GM12878 (cell line): ENCODE results near the gene FANCC. TPM values are rescaled to one million over a fixed set of nuclear protein-coding genes. Genes with fewer than 3 reads are reported as not detected.

ENCODE experiments used
- ATAC-seq: fragments of 200-7000 bp; cut with Tn5 transposase; 3 replicates; pipeline ENCODE4 v1.9.1; 2020; ENCODE audit warnings: mild to moderate bottlenecking, moderate library complexity
- BruUV-seq: library from RNA; stranded (reverse); fragments of 400-500 nt; replicated peaks from 2 replicates; lab custom pipeline; 2021; lab: Mats Ljungman, UMichigan
- CTCF ChIA-PET: fragments of 300-600 bp; sonication (Branson Sonifier 250); formaldehyde crosslinking; extraction: SDS; loops from one replicate; lab custom pipeline; 2021; ENCODE audit warnings: inconsistent platforms; lab: Yijun Ruan, JAX
- POLR2A ChIA-PET: fragments of 350-600 bp; formaldehyde crosslinking; extraction: SDS; loops from one replicate; lab custom pipeline; 2021; ENCODE audit warnings: inconsistent platforms; lab: Charles Lee
- RAD21 ChIA-PET: fragments of 300-600 bp; sonication (Branson Sonifier 250); formaldehyde crosslinking; loops from one replicate; lab custom pipeline; 2023; ENCODE audit warnings: antibody characterized with exemption; ENCODE audit not compliant: unreplicated experiment; lab: Charles Lee
- SMC1A ChIA-PET: fragments of 300-600 bp; sonication (Branson Sonifier 250); formaldehyde crosslinking; loops from one replicate; lab custom pipeline; 2023; ENCODE audit not compliant: unreplicated experiment, uncharacterized antibody; lab: Charles Lee
- DNase-seq: peaks from one replicate; pipeline ENCODE4 v3.0.0-alpha.2; 2011; ENCODE audit warnings: low read depth, low spot score
- FAIRE-seq: peaks from 3 replicates; lab custom pipeline; 2011; peaks lifted over from hg19 to GRCh38; lab: Jason Lieb, UNC
- H2AFZ ChIP-seq: 2 replicates; pipeline ENCODE4 v1.6.0; 2011; ENCODE audit warnings: low read depth, low read length, control low read depth; ENCODE audit not compliant: control insufficient read depth
- H3K27ac ChIP-seq: 2 replicates; pipeline ENCODE4 v1.5.1; 2011; ENCODE audit warnings: control low read depth; ENCODE audit not compliant: control insufficient read depth, insufficient read depth
- H3K27me3 ChIP-seq, 2 experiments: replicated peaks in 1 of 2; 2 replicates each; pipeline versions ENCODE4 v1.6.0 to v1.6.1; 2011; ENCODE audit warnings: low read length in 1 of 2; ENCODE audit not compliant: control insufficient read depth in 2 of 2, insufficient read depth in 2 of 2
- H3K36me3 ChIP-seq, 2 experiments: 2 replicates each; pipeline ENCODE4 v1.5.1; 2011; ENCODE audit warnings: low read length in 1 of 2; ENCODE audit not compliant: control insufficient read depth in 2 of 2, insufficient read depth in 2 of 2
- H3K4me1 ChIP-seq: 2 replicates; pipeline ENCODE4 v1.6.1; 2011; ENCODE audit warnings: mild to moderate bottlenecking, low read length, moderate library complexity, mixed read lengths; ENCODE audit not compliant: control insufficient read depth, insufficient read depth
- H3K4me2 ChIP-seq: 2 replicates; pipeline ENCODE4 v1.6.0; 2011; ENCODE audit warnings: control low read depth; ENCODE audit not compliant: control insufficient read depth, insufficient read depth
- H3K4me3 ChIP-seq: fragments of 200-600 bp; sonication (generic); 2 replicates; pipeline ENCODE4 v1.5.1; 2016
- H3K79me2 ChIP-seq: 2 replicates; pipeline ENCODE4 v1.6.0; 2011; ENCODE audit warnings: low read length; ENCODE audit not compliant: control insufficient read depth, insufficient read depth
- H3K9ac ChIP-seq: 2 replicates; pipeline ENCODE4 v1.8.0; 2011; ENCODE audit warnings: low read length, control low read depth, mixed read lengths; ENCODE audit not compliant: control insufficient read depth, insufficient read depth
- H3K9me3 ChIP-seq: replicated peaks from 3 replicates; pipeline ENCODE4 v1.5.1; 2011; ENCODE audit warnings: mild to moderate bottlenecking, low read length; ENCODE audit not compliant: control insufficient read depth, insufficient read depth
- H4K20me1 ChIP-seq: 2 replicates; pipeline ENCODE4 v1.6.0; 2011; ENCODE audit not compliant: control insufficient read depth, insufficient read depth
- BHLHE40 ChIP-seq, 2 experiments: fragments of 450-650 bp in 1 of 2; IDR thresholded peaks; 2 replicates each; pipeline ENCODE4 v1.6.1; 2011 to 2017; ENCODE audit warnings: low read depth in 2 of 2, borderline replicate concordance in 1 of 2, improper control_type of control experiment in 1 of 2, low read length in 1 of 2, mild to moderate bottlenecking in 1 of 2
- BRCA1 ChIP-seq: IDR thresholded peaks from 2 replicates; pipeline ENCODE4 v1.6.1; 2011; ENCODE audit warnings: low read depth, low read length, improper control_type of control experiment
- CBX5 ChIP-seq: sonication (generic); IDR thresholded peaks from 2 replicates; pipeline ENCODE4 v1.6.1; 2016; ENCODE audit warnings: low read depth, moderate library complexity, mild to moderate bottlenecking, inconsistent platforms
- FOXK2 ChIP-seq: fragments of 450-650 bp; IDR thresholded peaks from 2 replicates; pipeline ENCODE4 v1.6.1; 2017; ENCODE audit warnings: mild to moderate bottlenecking, moderate library complexity
- JUND ChIP-seq: IDR thresholded peaks from 2 replicates; pipeline ENCODE4 v1.6.1; 2012; ENCODE audit warnings: low read depth, mild to moderate bottlenecking, low read length, improper control_type of control experiment, moderate library complexity
- KAT2A ChIP-seq: conservative IDR thresholded peaks from 2 replicates; pipeline ENCODE4 v1.6.1; 2011; ENCODE audit warnings: low read depth, low read length; ENCODE audit not compliant: control insufficient read depth
- MEF2A ChIP-seq: IDR thresholded peaks from 2 replicates; pipeline ENCODE4 v1.6.1; 2011; ENCODE audit warnings: low read depth, mild to moderate bottlenecking, low read length, moderate library complexity; ENCODE audit not compliant: insufficient read depth
- MEF2B ChIP-seq: fragments of 450-650 bp; IDR thresholded peaks from 2 replicates; pipeline ENCODE4 v1.6.1; 2018; ENCODE audit warnings: mild to moderate bottlenecking, moderate library complexity; ENCODE audit not compliant: partially characterized antibody, poor library complexity, severe bottlenecking
- MTA2 ChIP-seq: fragments of 450-650 bp; IDR thresholded peaks from 2 replicates; pipeline ENCODE4 v1.6.1; 2016; ENCODE audit warnings: low read depth, mild to moderate bottlenecking, moderate library complexity
- NFXL1 ChIP-seq: fragments of 450-650 bp; IDR thresholded peaks from 2 replicates; pipeline ENCODE4 v1.6.1; 2017; ENCODE audit warnings: antibody characterized with exemption, mild to moderate bottlenecking, borderline replicate concordance
- NRF1 ChIP-seq: conservative IDR thresholded peaks from 2 replicates; pipeline ENCODE4 v1.6.1; 2011; ENCODE audit warnings: mild to moderate bottlenecking, low read depth, low read length, improper control_type of control experiment
- RCOR1 ChIP-seq: conservative IDR thresholded peaks from 2 replicates; pipeline ENCODE4 v1.6.1; 2012; ENCODE audit warnings: low read depth, low read length, improper control_type of control experiment
- RELA ChIP-seq: fragments of 450-650 bp; IDR thresholded peaks from 2 replicates; pipeline ENCODE4 v1.8.0; 2014; ENCODE audit warnings: borderline replicate concordance; ENCODE audit not compliant: partially characterized antibody
- SMAD5 ChIP-seq: IDR thresholded peaks from 2 replicates; pipeline ENCODE4 v1.6.1; 2016; ENCODE audit warnings: antibody characterized with exemption, low read depth
- SREBF1 ChIP-seq: IDR thresholded peaks from 2 replicates; pipeline ENCODE4 v1.6.1; 2012; ENCODE audit warnings: mild to moderate bottlenecking, low read length
- STAT3 ChIP-seq: IDR thresholded peaks from 2 replicates; pipeline ENCODE4 v1.6.1; 2011; ENCODE audit warnings: low read depth, low read length, improper control_type of control experiment
- TARDBP ChIP-seq: IDR thresholded peaks from 2 replicates; pipeline ENCODE4 v1.6.1; 2016; ENCODE audit warnings: borderline replicate concordance
- WGBS: methylation state at CpG from one replicate; pipeline ENCODE4 v1.1.6; 2016; ENCODE audit warnings: low lambda C conversion rate; ENCODE audit not compliant: insufficient replicate concordance, insufficient coverage; ENCODE audit errors: missing lambda C conversion rate; 5-methylcytosine and 5-hydroxymethylcytosine counted together
- in situ Hi-C: fragments of 300-500 bp; cut with MboI; formaldehyde crosslinking; loops from 9 replicates; pipeline ENCODE4 v1.14.3; 2018; ENCODE audit warnings: mixed read lengths
- intact Hi-C: fragments of 100-400 bp; cut with micrococcal nuclease; formaldehyde crosslinking; loops from one replicate; pipeline ENCODE4 v1.14.2; 2022; ENCODE audit not compliant: unreplicated experiment
- polyA plus RNA-seq, 11 experiments: library from polyadenylated mRNA; depleted of rRNA in 4 of 11; unstranded in 6 of 11; stranded (reverse) in 5 of 11; fragments of >200 nt; fragmentation: Nextera tagmentation in 4 of 11; fragmentation: Illumina TruSeq in 1 of 11; extraction: Ambion mirVana in 4 of 11; extraction: Trizol in 1 of 11; gene quantifications; 1 replicate in 1 of 11; 2 replicates in 10 of 11; pipeline versions ENCODE4 v1.2.1 to v1.2.3, GENCODE V29; 2011 to 2016; ENCODE audit warnings: inconsistent platforms in 2 of 11, missing spikeins in 2 of 11, low read depth in 1 of 11
- total RNA-seq, 4 experiments: library from RNA; depleted of rRNA in 3 of 4; stranded (reverse); fragments of >200 nt in 3 of 4; fragmentation: Illumina TruSeq in 1 of 4; extraction: Trizol in 1 of 4; gene quantifications; 2 replicates each; pipeline versions ENCODE4 v1.2.1 to v1.2.3, GENCODE V29; 2013 to 2021
- TF ChIP-seq, protein P1 (sequence below): fragments of 450-650 bp; IDR thresholded peaks from 2 replicates; pipeline ENCODE4 v1.6.1; 2018; ENCODE audit warnings: mild to moderate bottlenecking, low read depth, moderate library complexity; ENCODE audit not compliant: partially characterized antibody

FANCC gene
- total and polyA plus RNA-seq, 10 of the 15 experiments (the other 5 are each of a cell fraction or from before 2014, with no cell fraction given) = 1.2 to 16.8 (median 10.5) TPM

GRCh38 chr9:95109456-95109855 is 208.1 kb downstream of the FANCC start:
- RAD21 ChIA-PET = interaction anchor here (0.9 kb wide), 1 partner anchor 18 kb away, joined by 3 read pairs; no protein-coding TSS in a partner anchor
- Histone ChIP-seq H3K9me3 (no peaks in the 10 kb centered on the region), H4K20me1 (no peaks in the 10 kb centered on the region; the same call in 1 of the 2 replicates)
- POLR2A ChIA-PET = no interaction called here
- in situ Hi-C loops = no loop called here
- TF ChIP-seq JUND (no peak), STAT3 (no peak), RELA (no peak), BRCA1 (no peak), CBX5 (no peak), BHLHE40 (IDR thresholded peaks at IDR 0.05; ENCODE audit: borderline replicate concordance in 1 of 2, low read depth in 2 of 2, low read length in 1 of 2) (no peak), TARDBP (no peak), MEF2A (no peak), NFXL1 (no peak), MTA2 (no peak), SREBF1 (no peak), MEF2B (no peak), SMAD5 (no peak), FOXK2 (no peak), NRF1 (no peak), KAT2A (no peak), RCOR1 (no peak)
- TF ChIP-seq, protein P1, sequence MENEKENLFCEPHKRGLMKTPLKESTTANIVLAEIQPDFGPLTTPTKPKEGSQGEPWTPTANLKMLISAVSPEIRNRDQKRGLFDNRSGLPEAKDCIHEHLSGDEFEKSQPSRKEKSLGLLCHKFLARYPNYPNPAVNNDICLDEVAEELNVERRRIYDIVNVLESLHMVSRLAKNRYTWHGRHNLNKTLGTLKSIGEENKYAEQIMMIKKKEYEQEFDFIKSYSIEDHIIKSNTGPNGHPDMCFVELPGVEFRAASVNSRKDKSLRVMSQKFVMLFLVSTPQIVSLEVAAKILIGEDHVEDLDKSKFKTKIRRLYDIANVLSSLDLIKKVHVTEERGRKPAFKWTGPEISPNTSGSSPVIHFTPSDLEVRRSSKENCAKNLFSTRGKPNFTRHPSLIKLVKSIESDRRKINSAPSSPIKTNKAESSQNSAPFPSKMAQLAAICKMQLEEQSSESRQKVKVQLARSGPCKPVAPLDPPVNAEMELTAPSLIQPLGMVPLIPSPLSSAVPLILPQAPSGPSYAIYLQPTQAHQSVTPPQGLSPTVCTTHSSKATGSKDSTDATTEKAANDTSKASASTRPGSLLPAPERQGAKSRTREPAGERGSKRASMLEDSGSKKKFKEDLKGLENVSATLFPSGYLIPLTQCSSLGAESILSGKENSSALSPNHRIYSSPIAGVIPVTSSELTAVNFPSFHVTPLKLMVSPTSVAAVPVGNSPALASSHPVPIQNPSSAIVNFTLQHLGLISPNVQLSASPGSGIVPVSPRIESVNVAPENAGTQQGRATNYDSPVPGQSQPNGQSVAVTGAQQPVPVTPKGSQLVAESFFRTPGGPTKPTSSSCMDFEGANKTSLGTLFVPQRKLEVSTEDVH = no peak
- TF ChIP-seq, all 136 proteins: peak for 0
- Histone ChIP-seq H3K27me3 (no peaks in the 10 kb centered on the region), H3K4me3 (no peak overlapping the region), H2AFZ (no peak overlapping the region), H3K79me2 (no peaks in the 10 kb centered on the region), H3K4me1 (no peaks in the 10 kb centered on the region), H3K36me3 (no peaks in the 10 kb centered on the region; a peak in 1 of 4 replicates), H3K9ac (no peak overlapping the region), H3K27ac (no peak overlapping the region), H3K4me2 (no peak overlapping the region)
- BruUV-seq = no TSS peak
- ATAC-seq (no peak), FAIRE-seq (no peak), DNase-seq (no peak)
- WGBS = 90% methylated on average over 8 of the region's 8 CpGs
- intact Hi-C loops = no loop called here
- SMC1A ChIA-PET = no interaction called here
- CTCF ChIA-PET = interaction anchor here (1.1 kb wide), 1 partner anchor 428 kb away, joined by 4 read pairs; no protein-coding TSS in a partner anchor
